Spleen (tissue), 11 donors: ENCODE data around the gene CDCA5. TPM values are rescaled to one million over a fixed set of nuclear protein-coding genes. Genes with fewer than 3 reads are reported as not detected.
"Not testable (repeated sequence)": the region's sequence is repeated elsewhere in the genome, so short reads cannot be mapped to it uniquely, and the experiment has no call there.

Experiments used
- DNase-seq: peaks from one replicate; pipeline ENCODE4 v3.0.0-alpha.2; 2020
- H3K27ac ChIP-seq, 8 donors: fragments of 200-600 bp; sonication (generic) in 7 of 8; 1 replicate in 4 of 8; 2 replicates in 4 of 8; pipeline versions ENCODE4 v1.5.0 to v1.8.0; 2016 to 2021; ENCODE audit warnings: inconsistent platforms in 4 of 8, mild to moderate bottlenecking in 4 of 8, moderate library complexity in 1 of 8
- H3K27me3 ChIP-seq, 7 donors: fragments of 200-600 bp; sonication (generic) in 6 of 7; replicated peaks in 1 of 7; 1 replicate in 4 of 7; 2 replicates in 3 of 7; pipeline versions ENCODE4 v1.5.0 to v1.8.0; 2016 to 2021; ENCODE audit warnings: inconsistent platforms in 3 of 7, mild to moderate bottlenecking in 1 of 7
- H3K36me3 ChIP-seq, 6 donors: fragments of 200-600 bp; sonication (generic) in 5 of 6; 1 replicate in 4 of 6; 2 replicates in 2 of 6; pipeline versions ENCODE4 v1.5.0 to v1.8.0; 2016 to 2021; ENCODE audit warnings: inconsistent platforms in 2 of 6
- H3K4me1 ChIP-seq, 6 donors: fragments of 200-600 bp; sonication (generic) in 5 of 6; 1 replicate in 3 of 6; 2 replicates in 3 of 6; pipeline versions ENCODE4 v1.5.0 to v1.8.0; 2016 to 2021; ENCODE audit warnings: inconsistent platforms in 3 of 6
- H3K4me3 ChIP-seq, 8 donors: fragments of 200-600 bp; sonication (generic) in 7 of 8; 1 replicate in 4 of 8; 2 replicates in 4 of 8; pipeline versions ENCODE4 v1.5.0 to v1.8.0; 2016 to 2021; ENCODE audit warnings: inconsistent platforms in 4 of 8, mild to moderate bottlenecking in 4 of 8, moderate library complexity in 2 of 8
- H3K9me3 ChIP-seq, 8 donors: fragments of 200-600 bp; sonication (generic) in 7 of 8; 1 replicate in 4 of 8; 2 replicates in 4 of 8; pipeline versions ENCODE4 v1.5.0 to v1.8.0; 2016 to 2021; ENCODE audit warnings: inconsistent platforms in 4 of 8
- CTCF ChIP-seq, 11 experiments: fragments of 200-600 bp in 7 of 11; fragments of 450-650 bp in 4 of 11; sonication (generic) in 4 of 11; IDR thresholded peaks in 8 of 11; conservative IDR thresholded peaks in 3 of 11; 1 replicate in 7 of 11; 2 replicates in 4 of 11; pipeline versions ENCODE4 v1.4.0 to v1.8.0; 2016 to 2021; ENCODE audit warnings: antibody characterized with exemption in 11 of 11, inconsistent platforms in 4 of 11, mild to moderate bottlenecking in 1 of 11
- POLR2A ChIP-seq, 3 donors: fragments of 450-650 bp; IDR thresholded peaks; one replicate each; pipeline ENCODE4 v1.5.1; 2017; ENCODE audit warnings: antibody characterized with exemption in 3 of 3, mild to moderate bottlenecking in 1 of 3
- POLR2AphosphoS5 ChIP-seq, 3 donors: sonication (generic); formaldehyde crosslinking; IDR thresholded peaks; one replicate each; pipeline ENCODE4 v1.5.1; 2017; ENCODE audit warnings: antibody characterized with exemption in 3 of 3
- WGBS, 5 donors: extraction: QIAGEN DNeasy Blood & Tissue Kit in 3 of 5; methylation state at CpG; one replicate each; pipeline versions ENCODE4 v1.1.5 to v1.1.7; 2013 to 2018; 5-methylcytosine and 5-hydroxymethylcytosine counted together
- intact Hi-C: fragments of 100-400 bp; cut with DNase I; formaldehyde crosslinking; loops from one replicate; pipeline ENCODE4 v1.15.0; 2023; ENCODE audit warnings: low total_unique reads
- polyA plus RNA-seq, 3 donors: library from polyadenylated mRNA; stranded (reverse); fragments of 200-250 nt; gene quantifications; one replicate each; pipeline ENCODE4 v1.2.1, GENCODE V29; 2013
- total RNA-seq, 7 donors: library from RNA; depleted of rRNA in 3 of 7; stranded (reverse); fragments of >200 nt in 3 of 7; fragmentation: NEBNext Ultra II Directional in 4 of 7; extraction: Animal tissue kit (Norgen Biotek cat#: 25700) in 4 of 7; gene quantifications; one replicate each; pipeline versions ENCODE4 v1.1.0 to v1.2.1, GENCODE V29; 2016 to 2021
- donor health status: healthy with polysubstance abuse.
- donor health status: DM: no; HTN: no; CAD: no; lungs with moderate emphysema.
- donor health status: DM: no; HTN: no; CAD: no.
- donor health status: Bipolar disorder and iron deficiency.
- donor health status: healthy.
- donor health status: DM: no; HTN: no; CAD: no.
- donor health status: DM: yes; HTN: yes; CAD: no.

CDCA5 gene
- total and polyA plus RNA-seq, 10 donors: 1.5 to 11.1 (median 5.3) TPM

DNA sequence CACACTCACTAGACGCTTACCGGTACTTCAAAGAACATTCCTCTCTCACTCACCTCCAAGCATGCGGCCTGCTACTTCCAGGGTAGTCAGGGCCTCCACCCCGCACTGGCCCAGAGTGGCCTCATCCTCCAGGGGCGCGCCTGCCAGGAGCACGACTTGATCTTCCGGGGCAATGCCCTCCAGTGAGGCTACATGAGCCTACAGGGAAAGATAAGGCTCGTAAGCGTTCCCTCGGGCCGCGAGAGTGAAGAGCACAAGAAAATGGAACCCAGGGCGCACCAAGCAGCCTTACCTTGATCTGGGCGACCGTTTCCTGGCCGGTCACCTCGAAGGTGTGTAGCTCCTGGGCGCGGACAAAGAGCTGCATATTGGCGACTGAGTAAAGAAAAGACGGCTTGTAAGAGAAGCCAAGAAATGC lies 37.6 kb upstream of the CDCA5 start:
- Histone ChIP-seq H3K27ac (peak overlapping the region; percentile 92 to 98 (median 96)), H3K9me3 (no peaks in the 10 kb centered on the region), H3K27me3 (no peaks in the 10 kb centered on the region), H3K36me3 (peaks cover under 1 to 65% (median 52%) of the 10 kb centered on the region in 6 donors), H3K4me1 (peaks cover 18 to 82% (median 55%) of the 10 kb centered on the region in 6 donors), H3K4me3 (peak overlapping the region; percentile 67 to 96 (median 86))
- peak; percentile 86 for DNase-seq
- intact Hi-C loops: no loop called here
- 1 to 2% (median 1%) methylated on average over 14 to 22 of the region's 22 CpGs for WGBS, 5 donors
- TF ChIP-seq CTCF (IDR thresholded peaks at IDR 0.05 in 8 of 11, conservative IDR thresholded peaks at IDR 0.05 in 3 of 11): no peak
- TF ChIP-seq POLR2AphosphoS5 (IDR thresholded peaks at IDR 0.05): no peak
- no peak for TF ChIP-seq POLR2A (IDR thresholded peaks at IDR 0.05)

- no peak for DNase-seq
- H3K9me3 ChIP-seq: no peaks in the 10 kb centered on the region
- WGBS, 5 donors: 81 to 96% (median 89%) methylated on average over 3 of the region's 3 CpGs
- peaks cover 0 to 65% (median 51%) of the 10 kb centered on the region in 6 donors for H3K36me3 ChIP-seq
- peak overlapping the region in 7 of 8 donors; percentile 93 to 98 (median 96) for H3K27ac ChIP-seq
- H3K4me3 ChIP-seq: peak overlapping the region; percentile 67 to 96 (median 86)
- H3K4me1 ChIP-seq: peaks cover 24 to 86% (median 61%) of the 10 kb centered on the region in 6 donors
- intact Hi-C loops: no loop called here
- no peak for TF ChIP-seq POLR2A (IDR thresholded peaks at IDR 0.05)
- no peaks in the 10 kb centered on the region for H3K27me3 ChIP-seq
These were observed 37.0 kb upstream of the CDCA5 start for GRCh38 chr11:65120831-65121230.

- H3K36me3 ChIP-seq: peaks cover 0 to 63% (median 42%) of the 10 kb centered on the region in 6 donors
These were observed 35.8 kb upstream of the CDCA5 start for GRCh38 chr11:65119670-65119995.

DNA sequence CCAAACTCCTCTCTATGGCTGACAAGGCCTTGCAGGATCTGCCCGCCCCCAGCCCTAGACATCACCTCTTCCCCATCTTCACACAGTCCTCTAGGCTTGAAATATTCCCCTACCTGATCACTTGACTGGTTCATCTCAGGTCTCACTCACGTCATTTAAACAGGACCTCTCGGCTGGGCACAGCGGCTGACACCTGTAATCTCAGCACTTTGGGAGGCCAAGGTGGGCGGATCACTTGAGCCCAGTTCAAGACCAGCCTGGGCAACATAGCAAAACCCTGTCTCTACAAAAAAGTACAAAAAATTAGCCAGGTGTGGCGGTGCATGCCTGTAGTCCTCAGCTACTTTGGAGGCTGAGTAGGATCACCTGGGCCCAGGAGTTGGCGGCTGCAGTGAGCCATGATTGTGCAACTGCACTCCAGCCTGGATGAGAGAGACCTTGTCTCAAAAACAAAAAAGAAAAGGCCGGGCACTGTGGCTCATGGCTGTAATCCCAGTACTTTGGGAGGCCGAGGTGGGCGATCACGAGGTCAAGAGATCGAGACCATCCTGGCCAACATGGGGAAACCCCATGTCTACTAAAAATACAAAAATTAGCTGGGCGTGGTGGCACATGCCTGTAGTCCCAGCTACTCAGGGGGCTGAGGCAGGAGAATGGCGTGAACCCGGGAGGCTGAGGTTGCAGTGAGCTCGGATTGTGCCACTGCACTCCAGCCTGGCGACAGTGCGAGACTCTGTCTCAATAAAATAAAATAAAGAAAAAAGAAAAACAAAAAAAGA lies 35.2 kb upstream of the CDCA5 start:
- not testable (repeated sequence) for H3K9me3 ChIP-seq, H3K27me3 ChIP-seq, DNase-seq, H3K4me3 ChIP-seq
- Histone ChIP-seq H3K36me3 (peaks cover 0 to 58% (median 38%) of the 10 kb centered on the region in 6 donors), H3K4me1 (peaks cover 27 to 89% (median 66%) of the 10 kb centered on the region in 6 donors), H3K27ac (peak overlapping the region in 6 of 8 donors; percentile 20 to 98 (median 89))
- intact Hi-C loops: loop anchor here (5.0 kb wide), 1 partner anchor 63 kb away; the partner anchor contains the start of gene CAPN1
- WGBS, 5 donors: 86 to 91% (median 90%) methylated on average over 18 of the region's 18 CpGs
- TF ChIP-seq POLR2AphosphoS5 (IDR thresholded peaks at IDR 0.05): peak in 2 of 3 donors; percentile 6 to 12

More at GRCh38 chr11:65119670-65119995, 35.8 kb upstream of the CDCA5 start:
- Histone ChIP-seq H3K27me3 (no peaks in the 10 kb centered on the region), H3K9me3 (no peaks in the 10 kb centered on the region), H3K4me3 (no peak overlapping the region), H3K27ac (peak overlapping the region in 3 of 8 donors; percentile 91 to 98 (median 93)), H3K4me1 (peaks cover 27 to 92% (median 68%) of the 10 kb centered on the region in 6 donors)
- DNase-seq: no peak
- TF ChIP-seq CTCF (IDR thresholded peaks at IDR 0.05 in 8 of 11, conservative IDR thresholded peaks at IDR 0.05 in 3 of 11) (no peak), POLR2A (IDR thresholded peaks at IDR 0.05) (no peak), POLR2AphosphoS5 (IDR thresholded peaks at IDR 0.05) (no peak)
- intact Hi-C loops: loop anchor here (5.0 kb wide), 1 partner anchor 63 kb away; the partner anchor contains the start of gene CAPN1
